Limb (tissue), 2 donors: ENCODE measurements around the gene NXPH2.
"Not testable (repeated sequence)": the region's sequence is repeated elsewhere in the genome, so short reads cannot be mapped to it uniquely, and the experiment has no call there.

ENCODE experiments used
- DNase-seq, 2 donors: peaks; one replicate each; pipeline ENCODE4 v3.0.0-alpha.2; 2016; ENCODE audit errors: extremely low spot score in 2 of 2

NXPH2 gene

DNA sequence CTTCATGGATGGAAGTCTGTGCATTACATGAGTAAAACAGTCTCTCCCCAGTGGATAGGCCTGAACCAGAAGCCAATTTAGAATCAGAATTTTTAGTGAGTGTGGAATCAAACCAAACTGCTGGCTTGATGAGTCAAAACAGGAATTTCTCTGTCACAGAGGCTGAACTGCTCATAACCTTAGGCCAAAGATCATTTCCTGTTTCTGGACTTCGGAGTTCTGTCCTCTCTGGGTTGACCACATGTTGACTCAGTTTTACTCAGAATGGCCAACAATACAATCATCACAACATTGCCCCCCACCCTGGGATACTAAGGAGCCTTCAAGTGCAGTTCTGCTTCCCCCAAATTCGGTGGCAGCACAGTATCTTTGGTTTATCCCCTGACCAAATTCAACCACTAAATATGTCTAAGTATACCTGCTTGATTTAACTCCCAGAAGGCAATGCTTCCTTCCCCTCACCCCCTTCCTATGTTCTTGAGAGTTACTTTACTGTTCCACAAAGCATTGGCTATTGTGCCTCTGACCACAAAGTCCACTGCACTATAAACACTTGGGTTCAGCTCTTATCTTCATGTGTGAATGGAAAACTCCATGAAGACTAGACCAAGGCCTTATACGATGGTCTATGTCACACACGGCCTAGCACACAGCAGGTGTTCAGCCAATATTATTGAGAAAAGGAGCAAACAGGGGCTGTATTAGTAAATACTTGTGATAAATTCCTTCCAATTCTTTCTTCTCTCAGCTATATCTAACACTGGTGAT, 67.8 kb downstream of the NXPH2 start:
- no peak for DNase-seq

DNA sequence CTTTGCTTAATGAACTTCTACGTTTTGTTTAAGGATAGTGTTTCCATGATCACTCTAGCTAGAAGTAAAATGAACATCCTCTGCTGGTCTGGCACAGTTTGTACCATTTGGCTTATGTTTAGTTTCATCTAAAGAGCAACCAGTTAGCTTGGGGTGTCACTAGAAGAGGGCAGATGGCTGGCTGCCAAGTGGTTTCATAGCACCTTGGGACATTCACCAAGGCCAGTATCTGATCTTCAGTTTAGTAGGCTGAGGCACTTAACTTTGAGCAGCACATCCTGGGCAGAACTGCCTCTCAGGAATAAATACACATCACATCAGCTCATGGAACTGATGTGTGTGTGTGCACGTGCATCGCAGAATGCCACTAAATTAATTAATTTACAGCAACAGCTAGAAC, 68.4 kb downstream of the NXPH2 start:
- no peak for DNase-seq

DNA sequence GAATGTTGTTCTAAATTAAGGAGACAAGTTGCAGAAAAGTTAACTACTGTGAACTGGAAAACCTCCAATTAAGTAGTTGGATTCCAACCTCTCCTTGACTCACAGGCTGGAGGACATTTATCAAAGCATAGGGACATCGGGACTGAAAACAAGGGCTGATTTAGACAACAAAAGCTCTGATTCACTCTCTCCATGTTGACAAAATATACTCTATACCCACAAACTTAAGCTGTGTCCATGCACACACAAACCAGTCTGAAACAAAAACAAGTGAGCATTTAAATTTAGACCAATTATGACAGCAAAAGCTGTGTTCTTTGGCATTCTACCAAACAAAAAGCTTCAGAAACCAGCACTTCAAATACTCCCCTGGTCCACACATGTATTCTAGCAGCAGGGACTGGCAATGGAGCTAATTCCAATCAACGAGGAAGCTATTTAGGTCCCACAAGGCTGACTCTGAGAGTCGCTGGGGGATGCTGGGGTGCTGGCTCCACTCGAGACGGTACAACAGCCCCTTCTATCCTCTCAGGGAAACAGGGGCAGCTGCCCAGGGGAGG, 71.4 kb downstream of the NXPH2 start:
- peak in 1 of 2 donors; percentile 15 for DNase-seq

DNA sequence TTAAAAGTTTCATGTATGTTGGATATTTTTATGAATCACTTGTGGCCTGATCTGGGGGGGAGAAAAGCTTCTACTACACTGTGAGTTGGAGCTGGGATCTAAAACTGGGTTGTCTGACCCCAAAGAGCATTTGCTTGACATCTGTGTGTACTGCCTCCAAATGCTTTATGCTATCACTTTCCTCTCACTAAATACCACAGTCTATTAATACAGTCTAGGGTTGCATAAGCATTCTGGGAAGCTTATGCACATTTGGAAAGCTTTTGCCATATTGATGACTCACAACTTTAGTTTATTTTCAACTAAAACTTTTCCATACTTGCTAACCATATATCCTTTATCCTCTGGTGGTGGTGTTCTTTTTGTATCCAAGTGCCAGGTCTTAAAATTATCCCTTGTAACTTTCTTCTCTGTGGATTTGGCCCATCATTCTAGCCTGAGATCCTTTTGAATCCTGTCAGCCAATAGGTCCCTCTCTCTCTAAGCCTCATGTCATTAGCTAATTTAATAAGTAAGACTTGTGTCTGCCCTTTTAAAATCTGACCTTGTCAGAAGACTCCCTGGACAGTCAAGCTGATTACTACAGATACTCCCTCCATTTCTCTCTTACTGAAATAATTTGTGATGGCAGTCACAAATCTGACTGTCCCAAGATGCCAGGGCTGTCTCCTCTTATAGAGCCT, 72.7 kb downstream of the NXPH2 start:
- DNase-seq: peak in 1 of 2 donors; percentile 60

DNA sequence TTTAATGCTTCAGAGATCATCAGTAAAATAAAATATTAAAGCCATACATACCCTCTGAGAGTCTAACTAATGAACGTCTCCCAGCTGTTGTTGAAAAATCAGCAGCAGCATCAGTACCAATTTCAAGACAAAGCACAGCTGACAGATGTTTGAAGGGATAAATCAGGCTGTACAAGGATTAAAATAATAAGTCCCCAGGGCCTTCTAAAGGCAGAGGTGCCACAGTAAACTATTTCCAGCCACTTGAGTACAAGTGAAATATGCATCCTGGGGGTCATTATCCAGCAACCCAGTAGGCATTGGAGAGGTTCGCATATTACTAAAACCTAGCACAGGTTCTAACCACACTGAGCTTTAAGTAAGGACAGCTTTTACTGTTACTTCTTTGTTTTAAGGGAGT, 76.9 kb downstream of the NXPH2 start:
- DNase-seq: no peak

DNA sequence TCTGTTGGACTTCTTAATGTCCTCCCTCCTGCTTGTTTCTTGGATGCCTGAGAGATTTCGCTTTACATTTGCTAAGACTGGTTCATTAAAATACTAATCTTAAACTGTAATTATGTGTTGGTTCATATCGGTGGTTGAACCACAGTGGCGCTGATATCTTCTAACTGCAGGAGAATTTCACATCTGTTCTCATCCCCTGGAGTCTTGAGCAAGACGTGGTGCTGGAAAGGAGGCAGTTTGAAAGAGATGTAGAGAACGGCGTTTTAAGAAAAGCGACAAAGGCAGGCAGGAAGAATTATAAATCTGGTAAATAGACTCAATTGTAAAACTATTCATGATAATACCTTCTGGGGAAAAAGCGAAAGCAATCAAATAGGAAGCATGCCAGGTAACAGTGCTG, 79.5 kb downstream of the NXPH2 start:
- no peak for DNase-seq

DNA sequence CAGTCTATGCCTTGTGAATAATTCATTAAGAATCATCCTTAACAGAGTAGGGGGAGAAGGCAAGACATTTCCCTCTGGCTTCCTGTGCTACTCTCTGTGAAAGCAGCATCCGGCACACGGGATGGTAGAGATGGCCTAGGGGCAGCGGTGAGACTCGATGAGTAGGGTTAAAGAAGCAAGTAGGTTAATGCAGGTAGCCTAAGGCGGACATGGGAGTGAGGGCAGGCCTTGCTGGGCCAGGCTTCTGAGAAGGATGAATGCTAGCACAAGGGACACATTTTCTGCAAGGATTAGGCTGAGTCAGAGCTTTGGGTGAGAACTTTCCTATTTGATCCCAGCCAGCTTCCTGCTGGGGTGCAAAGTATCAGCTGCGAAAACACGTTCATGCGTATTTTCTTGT, 80.8 kb downstream of the NXPH2 start:
- no peak for DNase-seq

DNA sequence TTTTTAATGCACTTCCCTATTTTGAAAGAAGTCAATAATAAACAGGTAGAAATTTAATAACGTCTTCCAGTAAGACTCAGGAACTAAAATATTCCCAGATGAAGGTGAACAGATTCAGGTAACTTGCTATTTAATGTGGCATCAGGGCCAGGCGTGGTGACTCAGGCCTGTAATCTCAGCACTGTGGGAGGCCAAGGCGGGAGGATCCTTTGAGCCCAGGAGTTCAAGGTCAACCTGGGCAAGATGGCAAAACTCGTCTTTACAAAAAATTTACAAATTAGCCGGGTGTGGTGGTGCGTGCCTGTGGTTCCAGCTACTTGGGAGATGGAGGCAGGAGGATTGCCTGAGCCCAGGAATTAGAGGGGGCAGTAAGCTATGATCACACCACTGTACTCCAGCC, 81.8 kb downstream of the NXPH2 start:
- no peak for DNase-seq

DNA sequence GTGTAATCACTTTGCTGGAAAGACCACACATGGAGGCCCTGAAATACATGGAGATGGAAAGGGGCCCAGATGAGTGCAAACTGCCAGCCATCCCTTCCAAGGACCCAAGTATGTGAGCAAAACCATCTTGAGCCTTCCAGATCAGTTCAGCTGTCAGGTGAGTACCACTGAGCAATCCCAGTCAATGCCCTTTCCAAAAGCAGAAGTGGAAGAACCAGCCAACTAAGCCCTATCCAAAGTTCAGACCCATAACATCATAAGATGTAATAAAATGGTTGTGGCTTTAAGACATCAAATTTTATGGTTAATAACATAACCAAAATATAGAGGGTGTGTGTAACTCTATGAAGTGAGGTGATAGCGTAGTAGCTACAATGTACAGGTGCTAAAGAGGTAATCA, 88.5 kb downstream of the NXPH2 start:
- no peak for DNase-seq

DNA sequence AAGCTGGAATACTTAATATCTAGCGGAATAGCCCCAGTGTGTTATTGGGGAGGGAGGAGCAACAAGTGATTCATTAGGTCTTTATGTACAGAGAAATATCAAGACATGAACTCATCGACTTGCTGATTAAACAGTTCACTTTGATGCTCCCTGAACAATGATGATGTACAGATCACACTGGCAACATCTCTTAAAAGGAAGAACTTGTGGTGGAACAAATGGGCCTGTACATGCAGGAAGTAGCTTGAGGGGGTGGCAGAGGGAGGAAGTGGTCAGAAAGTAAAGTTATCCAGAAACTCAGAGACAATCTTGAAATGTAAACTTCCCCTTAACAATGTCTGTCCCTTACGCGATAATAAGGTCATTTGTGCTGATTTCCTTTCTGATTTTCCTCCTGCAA, 90.5 kb downstream of the NXPH2 start:
- no peak for DNase-seq

DNA sequence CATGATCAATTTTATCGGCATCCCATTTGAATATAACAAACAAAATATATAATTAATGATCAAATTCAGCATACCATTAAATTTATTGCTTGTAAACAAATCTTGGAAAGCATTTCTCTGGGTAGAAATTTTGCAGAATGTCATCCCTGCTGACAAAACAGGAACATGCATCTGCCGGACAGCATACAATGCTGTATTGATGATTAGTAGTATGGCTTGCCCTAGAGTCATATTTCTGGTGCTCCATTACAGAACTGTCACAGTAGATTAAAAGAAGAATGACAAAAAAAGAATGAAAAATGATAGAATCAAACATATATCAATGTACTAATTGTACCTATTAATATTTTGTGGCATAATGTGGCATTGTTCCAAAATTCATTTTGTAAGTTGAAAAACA, 98.0 kb downstream of the NXPH2 start:
- DNase-seq: no peak

DNA sequence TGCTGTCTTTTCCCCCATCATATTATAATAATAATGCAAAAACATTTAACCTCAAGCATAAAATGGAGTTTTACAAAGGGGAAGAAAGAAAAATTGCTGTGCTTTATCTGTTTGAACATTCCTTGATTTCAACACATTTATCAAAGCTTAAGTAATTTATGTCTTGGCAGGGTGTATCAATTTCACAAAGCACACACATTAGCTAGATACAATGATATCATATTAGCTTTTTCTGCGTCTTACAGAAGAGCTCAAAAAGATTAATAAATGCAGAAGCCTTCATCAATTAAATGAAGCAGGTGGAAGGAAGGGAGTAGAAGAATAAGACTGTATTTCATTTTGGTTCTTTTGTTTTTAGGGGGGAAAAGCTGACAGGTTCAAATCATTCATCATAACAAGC, 103.0 kb downstream of the NXPH2 start:
- no peak for DNase-seq

DNA sequence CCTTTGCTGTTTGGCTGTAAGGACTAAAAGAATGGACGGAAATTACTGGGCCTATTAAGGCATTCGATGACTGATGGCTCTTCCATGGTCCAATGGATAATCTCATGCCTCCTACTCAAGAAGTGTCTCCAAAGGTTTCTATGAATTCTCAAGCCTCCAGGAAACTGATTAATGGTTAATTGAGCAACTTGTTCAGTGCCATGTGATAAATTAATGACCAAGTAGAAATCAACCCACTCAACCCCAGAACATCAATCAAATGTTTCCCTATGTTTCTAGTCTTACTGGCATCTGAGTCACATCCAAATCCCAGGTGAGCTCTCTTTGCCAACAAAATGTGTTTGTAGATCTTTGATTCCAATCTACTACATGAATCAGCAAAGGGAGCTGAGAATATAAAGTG, 103.6 kb downstream of the NXPH2 start:
- DNase-seq: no peak

DNA sequence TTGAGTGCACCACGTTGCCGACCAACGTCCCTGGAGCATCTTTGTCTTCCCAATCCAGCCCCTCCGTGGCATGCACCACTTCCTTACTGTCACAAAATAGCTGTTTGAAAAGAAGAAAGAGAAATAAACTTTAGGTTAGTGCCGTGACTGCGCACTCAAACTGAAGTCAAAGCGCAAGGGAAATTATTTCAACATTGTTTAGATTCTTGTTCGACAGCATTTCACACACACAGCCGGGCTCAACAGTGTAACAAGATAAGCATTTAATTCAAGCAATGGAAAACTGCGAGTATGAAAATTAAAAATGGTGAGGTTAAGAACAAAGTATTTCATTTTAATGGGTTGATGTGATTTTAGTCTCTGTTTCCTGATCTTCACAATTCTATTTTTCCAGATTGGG, 108.6 kb downstream of the NXPH2 start:
- DNase-seq: no peak

DNA sequence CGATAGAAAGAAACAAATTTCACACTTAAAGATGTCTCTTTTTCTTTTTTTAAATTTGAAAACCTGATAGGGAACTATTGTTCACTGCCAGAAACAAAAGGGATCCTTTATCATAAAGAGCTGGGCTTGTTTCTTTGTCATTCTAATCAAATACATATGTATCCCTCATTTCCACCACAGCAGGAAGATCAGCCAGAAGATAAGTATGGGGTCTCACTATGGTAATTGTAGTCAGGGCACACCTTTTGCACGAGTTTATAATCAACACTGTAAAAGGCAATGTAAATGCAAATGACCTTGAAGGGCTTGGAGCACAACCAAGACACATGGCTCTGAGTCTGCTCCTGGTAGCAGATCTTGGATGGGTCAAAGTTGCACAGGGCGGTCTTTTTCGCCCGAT, 109.5 kb downstream of the NXPH2 start:
- DNase-seq: no peak

DNA sequence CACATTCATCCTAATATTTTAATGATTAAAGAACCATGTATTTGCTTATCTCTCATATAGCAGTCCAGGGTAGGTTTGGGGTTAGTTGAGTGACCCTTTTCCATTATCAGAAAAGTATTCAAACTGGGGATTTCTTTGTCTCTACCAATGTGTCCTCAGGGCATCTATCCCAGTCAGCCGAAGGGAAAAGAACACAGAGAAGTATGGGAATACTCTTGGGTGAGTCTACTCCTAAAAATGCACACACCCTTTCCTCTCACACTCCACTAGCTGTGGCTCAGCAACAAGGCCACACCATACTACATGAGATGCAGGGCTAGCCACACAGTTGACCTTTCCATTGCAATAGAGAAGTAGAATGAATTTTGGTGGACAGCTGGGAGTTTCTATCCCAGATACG, 114.3 kb downstream of the NXPH2 start:
- DNase-seq: no peak

DNA sequence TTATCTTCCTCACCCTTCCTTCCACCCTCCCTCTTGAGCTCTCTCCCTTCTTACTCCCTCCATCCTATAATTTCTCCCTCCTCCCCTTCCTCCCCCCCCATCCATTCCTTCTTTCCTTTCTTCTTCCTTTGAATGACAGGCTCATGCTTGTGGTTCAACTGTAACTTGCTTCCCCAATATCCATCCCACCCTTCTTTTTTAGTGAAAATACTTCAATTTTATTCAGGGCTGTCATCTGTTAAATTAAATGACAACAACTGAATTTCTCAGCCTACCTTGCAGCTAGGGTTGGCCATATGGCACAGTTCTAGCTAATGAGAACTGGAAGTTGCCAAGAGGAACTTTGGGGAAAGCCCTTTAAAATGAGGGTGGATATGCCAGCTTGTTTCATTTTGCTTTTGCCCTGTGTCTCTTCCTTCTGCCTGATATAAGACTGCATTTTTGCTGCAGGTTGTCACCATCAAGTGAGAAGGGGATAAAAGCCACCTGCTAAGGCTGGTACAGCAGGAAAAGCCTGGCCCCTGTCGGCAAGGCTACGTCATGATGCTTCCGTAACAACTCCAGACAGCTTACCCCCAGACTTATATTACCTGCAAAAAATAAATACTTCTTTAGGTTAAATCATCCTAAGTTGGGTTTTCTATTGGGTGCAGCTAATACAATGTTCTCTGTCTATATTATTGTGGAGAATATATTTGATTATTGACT, 121.8 kb downstream of the NXPH2 start:
- DNase-seq: no peak

DNA sequence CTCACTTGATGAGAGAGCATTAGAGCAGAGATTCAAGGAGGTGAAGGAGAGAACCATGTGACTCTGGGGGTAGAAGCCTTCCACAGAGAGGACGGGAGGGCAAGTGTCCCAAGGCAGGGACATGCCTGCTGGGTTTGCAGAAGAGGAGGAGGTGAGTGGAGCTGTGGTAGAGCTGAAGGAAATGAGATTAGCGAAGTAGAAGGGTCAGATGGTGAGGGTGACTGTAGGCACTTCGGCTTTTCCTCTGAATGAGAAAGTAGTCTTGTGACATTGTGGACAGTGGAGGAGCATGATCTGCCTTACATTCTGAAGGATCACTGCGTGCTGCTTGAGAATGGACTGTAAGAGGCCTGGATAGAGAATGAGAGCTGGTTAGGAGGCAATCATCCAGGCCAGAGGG, 126.0 kb downstream of the NXPH2 start:
- no peak for DNase-seq

DNA sequence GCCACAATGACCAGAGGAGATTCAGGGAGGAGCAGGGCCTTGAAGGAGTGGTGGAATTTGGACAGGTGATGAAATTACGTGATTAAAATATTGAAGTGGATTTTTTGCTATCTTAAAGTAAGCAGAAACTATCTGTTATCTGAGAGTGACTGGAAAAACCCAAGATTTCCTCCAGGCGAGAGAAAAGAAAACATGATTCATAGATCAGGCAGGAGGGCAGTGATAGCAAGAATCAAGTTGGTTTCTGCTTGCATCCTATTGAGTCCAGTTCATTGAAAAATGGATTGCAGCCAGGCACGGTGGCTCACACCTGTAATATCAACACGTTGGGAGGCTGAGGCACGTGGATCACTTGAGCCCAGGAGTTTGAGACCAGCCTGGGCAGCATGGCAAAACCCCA, 127.8 kb downstream of the NXPH2 start:
- no peak for DNase-seq

DNA sequence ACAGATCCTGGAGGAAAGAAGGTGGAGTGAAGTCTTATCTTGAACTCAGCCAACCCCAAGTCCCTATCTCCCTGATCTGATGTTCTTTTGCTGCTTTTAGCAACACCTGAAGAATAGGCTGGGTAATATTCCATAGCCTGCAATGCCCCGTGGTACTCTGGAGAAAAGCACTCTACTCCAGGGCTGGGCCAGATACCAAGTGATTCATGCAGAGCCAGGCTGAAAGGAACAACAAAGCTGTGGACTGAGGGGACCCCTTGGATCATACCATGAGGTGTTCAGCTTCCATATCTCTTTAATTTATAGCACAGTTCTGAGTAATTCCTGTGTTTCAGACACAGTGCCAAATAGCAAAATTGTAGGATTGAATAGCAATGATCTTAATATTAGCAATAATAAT, 130.6 kb downstream of the NXPH2 start:
- DNase-seq: no peak

DNA sequence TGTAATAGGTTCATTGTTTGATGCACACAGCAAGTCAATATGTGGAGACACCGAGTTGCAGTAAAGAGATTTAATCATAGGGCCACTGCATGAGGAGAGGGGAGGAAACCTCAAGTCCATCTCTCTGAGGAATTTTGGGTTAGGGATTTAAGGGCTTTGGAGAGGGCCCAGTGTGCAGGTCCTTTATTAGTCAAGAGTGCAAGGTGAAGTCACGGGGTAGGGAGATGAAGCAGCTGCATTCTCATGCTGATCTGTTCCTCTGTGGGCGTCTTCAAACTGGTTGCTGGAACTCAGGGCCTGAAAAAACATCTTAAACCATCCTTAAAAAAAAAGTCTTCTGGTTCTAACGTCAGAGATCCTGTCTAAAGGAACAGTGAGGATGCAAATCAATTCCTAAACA, 131.6 kb downstream of the NXPH2 start:
- no peak for DNase-seq

DNA sequence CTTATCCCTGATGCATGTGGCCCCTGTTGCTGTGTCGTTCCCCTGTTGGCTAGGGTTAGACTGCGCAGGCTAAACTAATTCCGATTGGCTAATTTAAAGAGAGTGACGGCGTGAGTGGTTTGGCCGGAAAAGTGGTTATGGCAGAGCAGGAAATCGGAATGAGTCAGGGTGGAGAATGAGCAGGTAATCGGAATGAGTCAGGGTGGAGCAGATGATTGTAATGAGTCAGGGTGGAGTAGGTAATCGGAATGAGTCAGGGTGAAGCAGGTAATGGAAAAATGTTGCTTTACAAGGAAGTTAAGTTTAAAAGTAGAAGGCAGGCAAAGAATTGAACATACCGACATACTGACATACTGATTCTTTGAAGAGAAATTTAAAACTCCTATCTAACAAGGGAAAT, 135.4 kb downstream of the NXPH2 start:
- not testable (repeated sequence) for DNase-seq
